HL-60 (cell line): Measurements from ENCODE around the gene SP140.

Source experiments
- CTCF ChIP-seq: IDR thresholded peaks from one replicate; pipeline ENCODE4 v1.5.1; 2011; ENCODE audit warnings: low read length, control low read depth, inconsistent platforms; ENCODE audit not compliant: insufficient read depth
- GABPA ChIP-seq: IDR thresholded peaks from 2 replicates; pipeline ENCODE4 v1.6.1; 2012; ENCODE audit warnings: low read depth
- POLR2AphosphoS5 ChIP-seq: IDR thresholded peaks from 2 replicates; pipeline ENCODE4 v1.6.1; 2012; ENCODE audit warnings: low read depth
- SPI1 ChIP-seq: IDR thresholded peaks from 2 replicates; pipeline ENCODE4 v1.6.1; 2012; ENCODE audit warnings: low read depth, mild to moderate bottlenecking, borderline replicate concordance

GRCh38 chr2:230318190-230319121, 92.9 kb downstream of the SP140 start:
- no peak for TF ChIP-seq CTCF
- no peak for TF ChIP-seq POLR2AphosphoS5
- TF ChIP-seq SPI1 = peak; percentile 98
- TF ChIP-seq GABPA = no peak
